AG10803 (cell line): ENCODE measurements around the gene SCARB1.

Experiments used
- DNase-seq: peaks from one replicate; pipeline ENCODE4 v3.0.0; 2010; ENCODE audit warnings: low read depth
- H3K4me3 ChIP-seq: 2 replicates; pipeline ENCODE4 v1.5.1; 2011; ENCODE audit warnings: mild to moderate bottlenecking, low read length, control low read depth
- CTCF ChIP-seq: conservative IDR thresholded peaks from 2 replicates; pipeline ENCODE4 v1.5.1; 2011; ENCODE audit warnings: mild to moderate bottlenecking, low read length, control low read depth, inconsistent platforms

SCARB1 gene

GRCh38 chr12:124737772-124738635 is 125.7 kb downstream of the SCARB1 start:
- no peak overlapping the region for H3K4me3 ChIP-seq
- DNase-seq: no peak
- TF ChIP-seq CTCF: no peak

GRCh38 chr12:124737040-124737419 is 126.6 kb downstream of the SCARB1 start:
- no peak for DNase-seq
- TF ChIP-seq CTCF: no peak
- no peak overlapping the region for H3K4me3 ChIP-seq

- H3K4me3 ChIP-seq: no peak overlapping the region
Measured at GRCh38 chr12:124736115-124737039, 127.3 kb downstream of the SCARB1 start.

GRCh38 chr12:124734224-124734788 is 129.4 kb downstream of the SCARB1 start:
- DNase-seq: no peak
- no peak for TF ChIP-seq CTCF
- H3K4me3 ChIP-seq: no peak overlapping the region

More at GRCh38 chr12:124736115-124737039, 127.3 kb downstream of the SCARB1 start:
- no peak for TF ChIP-seq CTCF
- DNase-seq: no peak

GRCh38 chr12:124733086-124733485 is 130.6 kb downstream of the SCARB1 start:
- DNase-seq: no peak
- no peak overlapping the region for H3K4me3 ChIP-seq
- no peak for TF ChIP-seq CTCF

GRCh38 chr12:124732275-124733075 is 131.2 kb downstream of the SCARB1 start:
- TF ChIP-seq CTCF: no peak; the same call in 1 of the 2 replicates
- DNase-seq: peak; percentile 78
- no peak overlapping the region for H3K4me3 ChIP-seq
